Panc1 (cell line): ENCODE results near the gene SUDS3.

Experiments
- POLR2AphosphoS5 ChIP-seq: IDR thresholded peaks from 2 replicates; pipeline ENCODE4 v1.6.1; 2012; ENCODE audit warnings: mild to moderate bottlenecking, low read depth, low read length, moderate library complexity
- SIN3A ChIP-seq: IDR thresholded peaks from 2 replicates; pipeline ENCODE4 v1.6.1; 2012; ENCODE audit warnings: low read depth, mild to moderate bottlenecking, low read length, moderate library complexity, borderline replicate concordance; ENCODE audit not compliant: insufficient read depth
- TCF7L2 ChIP-seq: IDR thresholded peaks from 2 replicates; pipeline ENCODE4 v1.6.1; 2011; ENCODE audit warnings: mild to moderate bottlenecking, low read depth, low read length, inconsistent platforms
- TF ChIP-seq, protein P1 (sequence below): fragments of 450-650 bp; IDR thresholded peaks from 2 replicates; pipeline ENCODE4 v1.5.1; 2017; ENCODE audit warnings: mild to moderate bottlenecking

- TF ChIP-seq, protein P1, sequence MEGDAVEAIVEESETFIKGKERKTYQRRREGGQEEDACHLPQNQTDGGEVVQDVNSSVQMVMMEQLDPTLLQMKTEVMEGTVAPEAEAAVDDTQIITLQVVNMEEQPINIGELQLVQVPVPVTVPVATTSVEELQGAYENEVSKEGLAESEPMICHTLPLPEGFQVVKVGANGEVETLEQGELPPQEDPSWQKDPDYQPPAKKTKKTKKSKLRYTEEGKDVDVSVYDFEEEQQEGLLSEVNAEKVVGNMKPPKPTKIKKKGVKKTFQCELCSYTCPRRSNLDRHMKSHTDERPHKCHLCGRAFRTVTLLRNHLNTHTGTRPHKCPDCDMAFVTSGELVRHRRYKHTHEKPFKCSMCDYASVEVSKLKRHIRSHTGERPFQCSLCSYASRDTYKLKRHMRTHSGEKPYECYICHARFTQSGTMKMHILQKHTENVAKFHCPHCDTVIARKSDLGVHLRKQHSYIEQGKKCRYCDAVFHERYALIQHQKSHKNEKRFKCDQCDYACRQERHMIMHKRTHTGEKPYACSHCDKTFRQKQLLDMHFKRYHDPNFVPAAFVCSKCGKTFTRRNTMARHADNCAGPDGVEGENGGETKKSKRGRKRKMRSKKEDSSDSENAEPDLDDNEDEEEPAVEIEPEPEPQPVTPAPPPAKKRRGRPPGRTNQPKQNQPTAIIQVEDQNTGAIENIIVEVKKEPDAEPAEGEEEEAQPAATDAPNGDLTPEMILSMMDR, result no peak
- TF ChIP-seq SIN3A (no peak), POLR2AphosphoS5 (no peak), TCF7L2 (no peak)
These were observed 15.1 kb downstream of the SUDS3 start for GRCh38 chr12:118391424-118391823.
